Keratinocyte (primary cell): ENCODE measurements around the gene SF3B2. TPM values are rescaled to one million over a fixed set of nuclear protein-coding genes. Genes with fewer than 3 reads are reported as not detected.

Experiments
- DNase-seq: peaks from one replicate; pipeline ENCODE4 v3.0.0-alpha.2; 2011; ENCODE audit warnings: low read depth, missing footprints, low spot score
- FAIRE-seq: peaks from 2 replicates; lab custom pipeline; 2011; peaks lifted over from hg19 to GRCh38; lab: Jason Lieb, UNC
- H2AFZ ChIP-seq: 2 replicates; pipeline ENCODE4 v1.6.0; 2012; ENCODE audit warnings: low read length, control low read depth, inconsistent platforms; ENCODE audit not compliant: control insufficient read depth
- H3K27ac ChIP-seq: 2 replicates; pipeline ENCODE4 v1.5.1; 2011; ENCODE audit warnings: low read length; ENCODE audit not compliant: control insufficient read depth, insufficient read depth
- H3K27me3 ChIP-seq: 3 replicates; pipeline ENCODE4 v1.6.0; 2011; ENCODE audit warnings: low read length; ENCODE audit not compliant: control insufficient read depth, insufficient read depth; ENCODE audit errors: extremely low read depth
- H3K36me3 ChIP-seq, 2 experiments: 2 replicates in 1 of 2; 3 replicates in 1 of 2; pipeline ENCODE4 v1.5.1; 2011; ENCODE audit warnings: low read length in 2 of 2, mild to moderate bottlenecking in 1 of 2; ENCODE audit not compliant: control insufficient read depth in 2 of 2, insufficient read depth in 2 of 2; ENCODE audit errors: extremely low read depth in 1 of 2
- H3K4me1 ChIP-seq: 3 replicates; pipeline ENCODE4 v1.5.1; 2011; ENCODE audit warnings: low read length; ENCODE audit not compliant: control insufficient read depth, insufficient read depth; ENCODE audit errors: extremely low read depth
- H3K4me2 ChIP-seq: 3 replicates; pipeline ENCODE4 v1.6.0; 2011; ENCODE audit warnings: low read depth, low read length; ENCODE audit not compliant: control insufficient read depth, insufficient read depth; ENCODE audit errors: extremely low read depth
- H3K4me3 ChIP-seq, 3 experiments: fragments of 200-600 bp in 1 of 3; sonication (generic) in 1 of 3; 2 replicates in 2 of 3; 3 replicates in 1 of 3; pipeline ENCODE4 v1.5.1; 2011 to 2016; ENCODE audit warnings: low read length in 3 of 3, mild to moderate bottlenecking in 3 of 3, control low read depth in 2 of 3, inconsistent platforms in 1 of 3, low read depth in 1 of 3, mixed read lengths in 1 of 3, mixed run types in 1 of 3, moderate library complexity in 1 of 3; ENCODE audit not compliant: control insufficient read depth in 2 of 3, insufficient read depth in 2 of 3; ENCODE audit errors: extremely low read depth in 1 of 3
- H3K79me2 ChIP-seq: 2 replicates; pipeline ENCODE4 v1.6.0; 2012; ENCODE audit warnings: low read length; ENCODE audit not compliant: control insufficient read depth, insufficient read depth
- H3K9ac ChIP-seq: 3 replicates; pipeline ENCODE4 v1.6.0; 2011; ENCODE audit warnings: low read length; ENCODE audit not compliant: control insufficient read depth, insufficient read depth; ENCODE audit errors: extremely low read depth
- H3K9me1 ChIP-seq: 3 replicates; pipeline ENCODE4 v1.6.0; 2011; ENCODE audit warnings: low read length; ENCODE audit not compliant: control insufficient read depth, insufficient read depth; ENCODE audit errors: extremely low read depth
- H3K9me3 ChIP-seq: 2 replicates; pipeline ENCODE4 v1.5.1; 2012; ENCODE audit warnings: low read depth, low read length; ENCODE audit not compliant: control insufficient read depth
- H4K20me1 ChIP-seq: 3 replicates; pipeline ENCODE4 v1.6.0; 2011; ENCODE audit warnings: low read length; ENCODE audit not compliant: control insufficient read depth, insufficient read depth; ENCODE audit errors: extremely low read depth
- EZH2 ChIP-seq: IDR thresholded peaks from one replicate; pipeline ENCODE4 v1.6.1; 2012; ENCODE audit warnings: inconsistent platforms, mild to moderate bottlenecking, low read length, moderate library complexity
- dilution Hi-C: fragments of 300-500 bp; cut with MboI; formaldehyde crosslinking; loops from one replicate; pipeline ENCODE4 v1.7.0; 2020; ENCODE audit warnings: low sequenced_read_pairs; ENCODE audit not compliant: extremely low pct_ligation_motif_present
- polyA plus RNA-seq, 5 experiments: library from polyadenylated mRNA; depleted of rRNA in 3 of 5; stranded (reverse) in 3 of 5; stranded (forward) in 1 of 5; unstranded in 1 of 5; fragments of >200 nt; gene quantifications; 1 replicate in 1 of 5; 2 replicates in 3 of 5; 3 replicates in 1 of 5; pipeline versions ENCODE4 v1.2.1 to v1.2.3, GENCODE V29; 2011 to 2012; ENCODE audit warnings: missing spikeins in 2 of 5, low read depth in 1 of 5, low replicate concordance in 1 of 5
- TF ChIP-seq, protein P1 (sequence below), 3 experiments: IDR thresholded peaks in 1 of 3; conservative IDR thresholded peaks in 1 of 3; optimal IDR thresholded peaks in 1 of 3; 2 replicates in 2 of 3; 3 replicates in 1 of 3; pipeline versions ENCODE3 to v1.5.1; 2011; ENCODE audit warnings: low read length in 3 of 3, mild to moderate bottlenecking in 3 of 3, moderate library complexity in 2 of 3, control low read depth in 1 of 3, inconsistent platforms in 1 of 3; ENCODE audit not compliant: insufficient read depth in 2 of 3; ENCODE audit errors: extremely low read depth in 1 of 3

SF3B2 gene
- polyA plus RNA-seq, 1 donor (not counting 4 experiments of a cell fraction or from before 2014, with no cell fraction given), result 73.0 TPM

DNA sequence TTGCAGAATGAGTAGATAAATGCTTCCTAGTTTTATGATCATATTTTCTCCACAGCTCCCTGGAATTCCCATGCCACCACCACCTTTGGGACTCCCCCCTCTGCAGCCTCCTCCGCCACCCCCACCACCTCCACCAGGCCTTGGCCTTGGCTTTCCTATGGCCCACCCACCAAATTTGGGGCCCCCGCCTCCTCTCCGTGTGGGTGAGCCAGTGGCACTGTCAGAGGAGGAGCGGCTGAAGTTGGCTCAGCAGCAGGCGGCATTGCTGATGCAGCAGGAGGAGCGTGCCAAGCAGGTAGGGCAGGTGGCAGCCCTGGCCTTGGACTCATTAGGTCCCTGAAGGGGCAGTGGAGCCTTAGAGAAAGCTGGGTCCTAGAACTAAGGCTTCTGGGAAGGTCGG, 2.9 kb downstream of the SF3B2 start:
- H2AFZ ChIP-seq, result no peak overlapping the region
- peaks cover 36% of the 10 kb centered on the region for H3K79me2 ChIP-seq
- DNase-seq (no peak), FAIRE-seq (no peak)
- H3K27me3 ChIP-seq, result no peaks in the 10 kb centered on the region
- H3K4me1 ChIP-seq, result peaks cover 23% of the 10 kb centered on the region
- no peak overlapping the region for H3K27ac ChIP-seq
- dilution Hi-C loops, result no loop called here
- no peak overlapping the region for H3K4me3 ChIP-seq
- no peak overlapping the region for H3K4me2 ChIP-seq
- H3K9me1 ChIP-seq, result peaks cover 3% of the 10 kb centered on the region
- no peak overlapping the region for H3K9ac ChIP-seq
- TF ChIP-seq, protein P1, sequence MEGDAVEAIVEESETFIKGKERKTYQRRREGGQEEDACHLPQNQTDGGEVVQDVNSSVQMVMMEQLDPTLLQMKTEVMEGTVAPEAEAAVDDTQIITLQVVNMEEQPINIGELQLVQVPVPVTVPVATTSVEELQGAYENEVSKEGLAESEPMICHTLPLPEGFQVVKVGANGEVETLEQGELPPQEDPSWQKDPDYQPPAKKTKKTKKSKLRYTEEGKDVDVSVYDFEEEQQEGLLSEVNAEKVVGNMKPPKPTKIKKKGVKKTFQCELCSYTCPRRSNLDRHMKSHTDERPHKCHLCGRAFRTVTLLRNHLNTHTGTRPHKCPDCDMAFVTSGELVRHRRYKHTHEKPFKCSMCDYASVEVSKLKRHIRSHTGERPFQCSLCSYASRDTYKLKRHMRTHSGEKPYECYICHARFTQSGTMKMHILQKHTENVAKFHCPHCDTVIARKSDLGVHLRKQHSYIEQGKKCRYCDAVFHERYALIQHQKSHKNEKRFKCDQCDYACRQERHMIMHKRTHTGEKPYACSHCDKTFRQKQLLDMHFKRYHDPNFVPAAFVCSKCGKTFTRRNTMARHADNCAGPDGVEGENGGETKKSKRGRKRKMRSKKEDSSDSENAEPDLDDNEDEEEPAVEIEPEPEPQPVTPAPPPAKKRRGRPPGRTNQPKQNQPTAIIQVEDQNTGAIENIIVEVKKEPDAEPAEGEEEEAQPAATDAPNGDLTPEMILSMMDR (optimal IDR thresholded peaks at IDR 0.05 in 1 of 3, IDR thresholded peaks at IDR 0.05 in 1 of 3, conservative IDR thresholded peaks at IDR 0.05 in 1 of 3; ENCODE audit: extremely low read depth in 1 of 3, insufficient read depth in 2 of 3, low read length in 3 of 3), result no peak
- TF ChIP-seq EZH2, result no peak
- H4K20me1 ChIP-seq, result no peaks in the 10 kb centered on the region
- H3K9me3 ChIP-seq, result no peaks in the 10 kb centered on the region
- H3K36me3 ChIP-seq, result peaks cover 37 to 47% of the 10 kb centered on the region in 2 experiments

DNA sequence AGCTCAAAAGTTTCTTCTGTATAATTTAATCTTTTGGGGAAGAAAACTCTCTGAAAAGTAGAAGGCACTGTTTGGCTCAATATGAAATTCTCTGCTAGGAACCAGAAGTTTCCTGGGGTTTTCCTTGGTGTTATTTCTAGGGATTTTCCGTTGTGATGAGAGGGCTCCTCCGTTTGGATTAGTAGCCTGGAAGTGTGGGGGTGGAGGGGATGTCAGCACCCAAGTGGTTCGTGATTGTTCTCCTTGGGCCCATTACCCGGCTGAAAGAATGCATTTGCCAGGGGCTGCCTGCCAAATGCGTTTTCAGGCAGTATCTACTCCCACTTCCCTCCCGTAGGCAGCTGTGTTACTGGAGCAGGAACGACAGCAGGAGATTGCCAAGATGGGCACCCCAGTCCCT, 4.3 kb downstream of the SF3B2 start:
- Histone ChIP-seq H3K36me3 (peaks cover 42 to 59% of the 10 kb centered on the region in 2 experiments), H2AFZ (no peak overlapping the region), H3K9me1 (peaks cover 3% of the 10 kb centered on the region), H3K9me3 (no peaks in the 10 kb centered on the region), H3K4me1 (peaks cover 25% of the 10 kb centered on the region), H3K79me2 (peaks cover 37% of the 10 kb centered on the region), H3K4me3 (no peak overlapping the region), H3K4me2 (no peak overlapping the region), H3K9ac (no peak overlapping the region), H4K20me1 (no peaks in the 10 kb centered on the region), H3K27me3 (no peaks in the 10 kb centered on the region), H3K27ac (peak overlapping the region; percentile 18)
- no peak for TF ChIP-seq EZH2
- TF ChIP-seq, protein P1 (optimal IDR thresholded peaks at IDR 0.05 in 1 of 3, IDR thresholded peaks at IDR 0.05 in 1 of 3, conservative IDR thresholded peaks at IDR 0.05 in 1 of 3; ENCODE audit: extremely low read depth in 1 of 3, insufficient read depth in 2 of 3, low read length in 3 of 3), result no peak
- dilution Hi-C loops, result no loop called here
- DNase-seq, result no peak
- no peak for FAIRE-seq
